NT2/D1 (cell line): ENCODE data around the gene KIF3A.

Source experiments
- YY1 ChIP-seq: IDR thresholded peaks from 2 replicates; pipeline ENCODE4 v1.6.1; 2011; ENCODE audit not compliant: insufficient read length, insufficient read depth
- ZNF274 ChIP-seq: IDR thresholded peaks from 2 replicates; pipeline ENCODE4 v1.6.1; 2011; ENCODE audit warnings: mild to moderate bottlenecking, low read depth, low read length

GRCh38 chr5:132662925-132663770 lies 74.2 kb downstream of the KIF3A start:
- TF ChIP-seq ZNF274: no peak
- no peak for TF ChIP-seq YY1
